HFFc6 (cell line): ENCODE results near the gene CSF3R. TPM values are rescaled to one million over a fixed set of nuclear protein-coding genes. Genes with fewer than 3 reads are reported as not detected.
"Not testable (repeated sequence)": the region's sequence is repeated elsewhere in the genome, so short reads cannot be mapped to it uniquely, and the experiment has no call there.

Source experiments
- DNase-seq: peaks from one replicate; pipeline ENCODE4 v3.0.0-alpha.2; 2018
- H3K27ac Mint-ChIP-seq: 2 replicates; pipeline ENCODE4 v1.8.0; 2020; ENCODE audit warnings: mild to moderate bottlenecking, mixed read lengths
- H3K27me3 Mint-ChIP-seq: 2 replicates; pipeline ENCODE4 v1.8.0; 2021; ENCODE audit warnings: mild to moderate bottlenecking, moderate library complexity, mixed read lengths; ENCODE audit not compliant: insufficient read depth
- H3K36me3 Mint-ChIP-seq: 2 replicates; pipeline ENCODE4 v1.8.0; 2021; ENCODE audit warnings: low read depth, mixed read lengths
- H3K4me1 Mint-ChIP-seq: 2 replicates; pipeline ENCODE4 v1.8.0; 2020; ENCODE audit warnings: low read depth, mixed read lengths
- H3K4me3 Mint-ChIP-seq: 2 replicates; pipeline ENCODE4 v1.8.0; 2020; ENCODE audit warnings: mild to moderate bottlenecking, moderate library complexity, mixed read lengths
- H3K9me3 Mint-ChIP-seq: 2 replicates; pipeline ENCODE4 v1.8.0; 2020; ENCODE audit warnings: mild to moderate bottlenecking, mixed read lengths
- CTCF ChIP-seq: fragments of 200-600 bp; sonication (generic); IDR thresholded peaks from 2 replicates; pipeline ENCODE4 v1.5.0; 2021; ENCODE audit warnings: antibody characterized with exemption, mild to moderate bottlenecking
- total RNA-seq, 6 experiments: library from RNA; stranded (reverse); fragmentation: NEBNext Ultra II Directional; extraction: Animal tissue kit (Norgen Biotek cat#: 25700); gene quantifications; 2 replicates in 1 of 6; 3 replicates in 5 of 6; pipeline ENCODE4 v1.2.3, GENCODE V29; 2021

CSF3R gene
- total RNA-seq, 6 experiments from 2014 or later: not detected

GRCh38 chr1:36484099-36484498, 1.4 kb upstream of the CSF3R start:
- H3K4me1 Mint-ChIP-seq: peaks cover 8% of the 10 kb centered on the region
- H3K4me3 Mint-ChIP-seq: no peak overlapping the region
- no peak for TF ChIP-seq CTCF
- no peak overlapping the region for H3K27ac Mint-ChIP-seq
- DNase-seq: no peak
- no peaks in the 10 kb centered on the region for H3K36me3 Mint-ChIP-seq
- H3K9me3 Mint-ChIP-seq: no peaks in the 10 kb centered on the region
- H3K27me3 Mint-ChIP-seq: peaks cover 49% of the 10 kb centered on the region

GRCh38 chr1:36481771-36482723, 666 bp downstream of the CSF3R start:
- no peak for TF ChIP-seq CTCF
- Mint-ChIP-seq H3K4me3 (no peak overlapping the region), H3K27ac (no peak overlapping the region), H3K4me1 (peaks cover 8% of the 10 kb centered on the region), H3K27me3 (peaks cover 36% of the 10 kb centered on the region), H3K36me3 (no peaks in the 10 kb centered on the region), H3K9me3 (no peaks in the 10 kb centered on the region)
- DNase-seq: no peak

GRCh38 chr1:36481091-36481490, 1.6 kb downstream of the CSF3R start:
- no peak for TF ChIP-seq CTCF
- Mint-ChIP-seq H3K4me1 (peaks cover 8% of the 10 kb centered on the region), H3K4me3 (no peak overlapping the region), H3K27me3 (peaks cover 32% of the 10 kb centered on the region), H3K27ac (no peak overlapping the region), H3K9me3 (no peaks in the 10 kb centered on the region), H3K36me3 (no peaks in the 10 kb centered on the region)
- no peak for DNase-seq

GRCh38 chr1:36480161-36480560, 2.6 kb downstream of the CSF3R start:
- no peaks in the 10 kb centered on the region for H3K9me3 Mint-ChIP-seq
- no peaks in the 10 kb centered on the region for H3K36me3 Mint-ChIP-seq
- H3K4me1 Mint-ChIP-seq: peaks cover 8% of the 10 kb centered on the region
- H3K27me3 Mint-ChIP-seq: peaks cover 27% of the 10 kb centered on the region
- H3K27ac Mint-ChIP-seq: no peak overlapping the region
- H3K4me3 Mint-ChIP-seq: no peak overlapping the region
- DNase-seq: no peak
- no peak for TF ChIP-seq CTCF

- TF ChIP-seq CTCF: no peak
- no peak overlapping the region for H3K27ac Mint-ChIP-seq
- no peaks in the 10 kb centered on the region for H3K36me3 Mint-ChIP-seq
- peaks cover 8% of the 10 kb centered on the region for H3K4me1 Mint-ChIP-seq
- no peaks in the 10 kb centered on the region for H3K9me3 Mint-ChIP-seq
- peaks cover 30% of the 10 kb centered on the region for H3K27me3 Mint-ChIP-seq
- DNase-seq: peak; percentile 26
- H3K4me3 Mint-ChIP-seq: no peak overlapping the region
Measured at GRCh38 chr1:36479505-36480051, 3.1 kb downstream of the CSF3R start.

- H3K4me3 Mint-ChIP-seq: not testable (repeated sequence)
Measured at GRCh38 chr1:36477615-36478014, 5.1 kb downstream of the CSF3R start.

More at GRCh38 chr1:36477615-36478014, 5.1 kb downstream of the CSF3R start:
- not testable (repeated sequence) for H3K9me3 Mint-ChIP-seq, H3K27ac Mint-ChIP-seq, DNase-seq, H3K36me3 Mint-ChIP-seq, H3K4me1 Mint-ChIP-seq
- peaks cover 36% of the 10 kb centered on the region for H3K27me3 Mint-ChIP-seq
